ENCODE measurements around the gene CPTP. TPM values are rescaled to one million over a fixed set of nuclear protein-coding genes. Genes with fewer than 3 reads are reported as not detected.
"Not testable (repeated sequence)": the region's sequence is repeated elsewhere in the genome, so short reads cannot be mapped to it uniquely, and the experiment has no call there.

Gene CPTP
- polyA plus RNA-seq, 6 donors from 2014 or later = 7.9 to 16.9 (median 10.7) TPM

DNA sequence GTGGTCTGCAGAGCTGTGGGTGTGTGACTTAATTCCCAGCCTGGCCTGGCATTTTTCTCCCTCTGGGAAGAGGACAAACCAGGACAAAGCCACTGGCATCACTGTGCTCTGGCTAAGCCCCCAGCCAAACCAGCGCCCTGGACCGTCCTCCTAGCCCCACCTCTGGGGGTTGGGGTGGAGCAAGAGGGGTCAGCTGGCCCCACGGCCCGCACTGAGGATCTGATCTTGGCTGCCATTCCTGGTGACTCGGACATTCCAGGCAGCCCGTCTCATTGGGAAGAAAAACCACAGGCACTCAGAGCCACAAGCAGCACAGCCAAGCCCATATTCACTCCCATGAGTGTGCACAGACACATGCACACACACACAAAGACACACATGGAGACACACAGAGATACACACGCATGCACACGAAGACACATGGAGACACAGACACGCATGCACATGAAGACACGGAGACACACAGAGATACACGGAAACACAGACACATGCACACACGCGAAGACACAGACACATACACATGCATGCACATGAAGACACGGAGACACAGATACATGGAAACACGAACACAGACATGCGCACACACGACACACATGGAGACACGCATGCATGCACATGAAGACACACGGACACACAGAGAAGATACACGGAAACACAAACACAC, 36.0 kb downstream of the CPTP start:
- Mint-ChIP-seq H3K27me3 (peaks cover 20 to 48% (median 41%) of the 10 kb centered on the region in 3 donors), H3K4me3 (peak overlapping the region in 1 of 8 donors; percentile 11), H3K4me1 (peaks cover 5 to 9% (median 6%) of the 10 kb centered on the region in 3 donors), H3K36me3 (peaks cover 0 to 8% of the 10 kb centered on the region in 2 donors), H3K9me3 (no peaks in the 10 kb centered on the region), H3K27ac (no peak overlapping the region)
- DNase-seq = no peak
- ATAC-seq (ENCODE audit: low read depth in 2 of 2) = no peak

DNA sequence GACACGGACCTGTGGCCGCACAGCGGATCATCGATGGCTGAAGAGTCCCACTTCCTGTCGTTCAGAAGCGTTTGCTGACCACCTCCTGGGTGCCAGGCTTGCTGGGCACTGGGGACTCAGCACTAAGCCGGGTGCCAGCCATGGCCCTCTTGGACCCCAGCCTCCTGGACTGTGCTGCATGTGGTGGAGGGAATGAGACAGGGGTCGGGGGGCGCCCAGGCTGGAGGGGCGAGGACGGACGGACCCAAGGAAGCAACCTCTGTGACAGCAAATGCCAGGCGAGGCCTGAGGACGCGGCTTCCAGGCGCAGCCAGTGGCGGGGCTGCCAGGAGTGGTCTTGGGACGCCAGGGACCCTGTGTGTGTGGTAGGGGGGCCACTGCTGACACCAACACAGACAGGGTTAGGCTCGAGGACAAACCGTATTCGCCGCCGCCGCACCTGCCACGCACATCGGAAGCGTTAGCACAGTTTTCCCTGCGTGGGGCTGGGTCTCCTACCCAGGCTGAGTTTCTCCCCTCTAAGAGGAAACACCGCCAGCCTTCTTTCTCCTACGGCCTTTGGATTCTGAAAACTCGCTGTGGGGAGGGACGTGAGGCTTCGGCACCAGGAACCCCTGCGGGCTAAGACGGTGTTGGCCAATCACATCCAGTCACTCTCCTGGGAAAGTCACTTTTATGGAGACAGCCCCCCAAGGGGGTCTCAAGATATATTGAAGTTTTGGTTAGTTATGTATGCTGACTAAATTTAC, 36.8 kb downstream of the CPTP start:
- H3K27me3 Mint-ChIP-seq = peaks cover 20 to 48% (median 41%) of the 10 kb centered on the region in 3 donors
- peaks cover 0 to 8% of the 10 kb centered on the region in 2 donors for H3K36me3 Mint-ChIP-seq
- H3K9me3 Mint-ChIP-seq = no peaks in the 10 kb centered on the region
- no peak for DNase-seq
- H3K4me3 Mint-ChIP-seq = peak overlapping the region in 1 of 8 donors; percentile 61
- no peak overlapping the region for H3K27ac Mint-ChIP-seq
- H3K4me1 Mint-ChIP-seq = peaks cover 5 to 9% (median 6%) of the 10 kb centered on the region in 3 donors
- ATAC-seq (ENCODE audit: low read depth in 2 of 2) = no peak

DNA sequence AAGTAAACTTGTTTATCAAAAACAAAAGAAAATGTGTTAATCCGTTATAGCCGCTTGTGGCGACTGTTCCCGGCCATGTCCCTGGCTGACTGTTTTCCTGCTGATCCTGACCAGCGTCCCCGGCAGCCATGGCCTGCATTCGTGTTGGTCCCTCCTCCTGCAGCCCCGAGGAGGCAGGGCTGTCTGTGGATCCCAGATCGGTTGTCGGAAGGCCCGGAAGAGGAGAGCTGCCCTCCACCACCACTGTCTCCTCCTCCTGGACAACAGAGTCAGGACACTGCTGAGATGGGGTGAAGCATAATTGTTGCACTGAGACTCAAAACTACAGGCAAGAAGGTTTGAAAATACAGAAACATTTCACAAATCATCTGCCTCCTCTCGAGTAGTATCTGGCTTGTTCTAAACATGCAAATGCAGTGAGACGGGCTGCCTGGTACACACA, 37.4 kb downstream of the CPTP start:
- Mint-ChIP-seq H3K36me3 (peaks cover 0 to 8% of the 10 kb centered on the region in 2 donors), H3K4me1 (peaks cover 5 to 9% (median 6%) of the 10 kb centered on the region in 3 donors), H3K27ac (peak overlapping the region in 2 of 6 donors; percentile 47 to 80), H3K4me3 (no peak overlapping the region), H3K9me3 (no peaks in the 10 kb centered on the region), H3K27me3 (peaks cover 20 to 46% (median 40%) of the 10 kb centered on the region in 3 donors)
- ATAC-seq (ENCODE audit: low read depth in 2 of 2) (no peak), DNase-seq (no peak)

DNA sequence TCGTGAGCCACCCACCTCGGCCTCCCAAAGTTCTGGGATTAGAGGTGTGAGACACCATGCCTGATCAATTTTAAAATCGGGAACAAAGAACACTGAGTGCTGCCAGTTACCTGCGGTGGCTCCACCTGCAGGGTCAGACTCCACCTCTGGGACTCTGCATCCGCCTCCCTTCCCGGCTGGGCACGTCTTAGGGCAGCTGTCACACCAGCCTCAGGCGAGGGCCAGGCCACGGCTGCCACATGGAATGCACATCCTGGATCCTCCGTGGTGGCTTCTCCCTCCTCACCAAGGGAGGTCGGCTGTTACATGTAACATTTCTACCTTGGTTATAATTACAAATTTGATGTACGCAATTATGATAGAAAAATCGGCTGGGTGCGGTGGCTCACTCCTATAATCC, 39.7 kb downstream of the CPTP start:
- Mint-ChIP-seq H3K9me3 (no peaks in the 10 kb centered on the region), H3K4me3 (peak overlapping the region in 1 of 8 donors; percentile 81), H3K4me1 (peaks cover under 1 to 7% (median 2%) of the 10 kb centered on the region in 3 donors), H3K27me3 (peaks cover 15 to 24% (median 17%) of the 10 kb centered on the region in 3 donors), H3K36me3 (peaks cover 0 to 8% of the 10 kb centered on the region in 2 donors), H3K27ac (no peak overlapping the region)
- no peak for ATAC-seq (ENCODE audit: low read depth in 2 of 2)
- no peak for DNase-seq

DNA sequence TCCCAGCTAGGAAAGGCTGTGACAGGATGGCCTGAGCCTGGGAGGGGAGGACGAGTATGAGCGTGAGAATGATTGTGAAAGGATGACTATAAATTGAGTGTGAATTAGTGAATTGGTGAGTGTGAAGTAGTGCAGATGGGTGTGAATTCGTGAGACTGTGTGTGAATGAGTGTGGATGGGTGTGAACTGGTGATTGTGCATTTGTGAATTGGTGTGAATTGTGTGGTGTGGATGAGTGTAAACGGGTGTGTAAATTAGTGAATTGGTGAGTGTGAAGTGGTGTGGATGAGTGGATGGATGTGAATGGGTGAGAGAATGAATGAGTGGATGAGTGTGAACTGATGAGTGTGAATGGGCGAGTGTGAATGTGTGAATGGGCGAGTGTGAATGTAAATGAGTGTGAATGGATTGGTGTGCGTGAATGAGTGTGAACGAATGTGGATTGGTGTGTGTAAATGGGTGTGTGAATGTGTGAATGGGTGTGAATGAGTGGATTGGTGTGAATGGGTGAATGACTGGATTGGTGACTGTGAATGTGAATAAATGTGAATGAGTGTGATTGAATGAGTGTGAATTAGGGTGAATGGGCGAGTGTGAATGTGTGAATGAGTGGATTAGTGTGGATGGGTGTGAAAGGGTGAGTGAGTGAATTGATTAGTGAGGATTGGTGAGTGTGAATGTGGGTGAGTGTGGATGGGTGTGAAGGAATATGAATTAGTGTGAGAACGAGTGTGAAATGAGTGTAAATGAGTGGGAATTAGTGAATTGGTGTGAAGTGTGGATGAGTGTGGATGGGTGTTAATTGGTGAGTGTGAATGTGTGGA, 41.5 kb downstream of the CPTP start:
- ATAC-seq (ENCODE audit: low read depth in 2 of 2) (no peak), DNase-seq (no peak)
- Mint-ChIP-seq H3K36me3 (peaks cover 0 to 2% of the 10 kb centered on the region in 2 donors), H3K27me3 (peaks cover 3 to 9% (median 7%) of the 10 kb centered on the region in 3 donors), H3K9me3 (no peaks in the 10 kb centered on the region), H3K27ac (no peak overlapping the region), H3K4me1 (peaks cover 0 to under 1% (median 0%) of the 10 kb centered on the region in 3 donors), H3K4me3 (no peak overlapping the region)

DNA sequence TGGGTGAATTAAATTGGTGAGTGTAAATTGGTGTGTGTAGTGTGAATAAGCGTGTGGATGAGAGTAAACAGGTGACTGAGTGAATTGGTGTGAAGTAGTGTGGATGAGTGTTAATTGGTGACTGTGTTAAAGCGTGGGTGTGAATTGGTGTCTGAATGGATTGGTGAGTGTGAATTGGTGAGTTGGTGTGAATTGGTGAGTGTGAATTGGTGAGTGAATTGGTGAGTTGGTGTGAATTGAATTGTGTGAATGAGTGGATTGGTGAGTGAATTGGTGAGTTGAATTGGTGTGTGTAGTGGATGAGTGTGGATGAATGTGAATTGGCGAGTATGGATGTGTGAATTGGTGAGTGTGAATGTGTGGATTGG, 42.1 kb downstream of the CPTP start:
- H3K36me3 Mint-ChIP-seq = no peaks in the 10 kb centered on the region
- no peaks in the 10 kb centered on the region for H3K4me1 Mint-ChIP-seq
- H3K27ac Mint-ChIP-seq = no peak overlapping the region
- peaks cover 0 to 7% (median 5%) of the 10 kb centered on the region in 3 donors for H3K27me3 Mint-ChIP-seq
- DNase-seq (no peak), ATAC-seq (ENCODE audit: low read depth in 2 of 2) (no peak)
- H3K9me3 Mint-ChIP-seq = no peaks in the 10 kb centered on the region
- H3K4me3 Mint-ChIP-seq = no peak overlapping the region

DNA sequence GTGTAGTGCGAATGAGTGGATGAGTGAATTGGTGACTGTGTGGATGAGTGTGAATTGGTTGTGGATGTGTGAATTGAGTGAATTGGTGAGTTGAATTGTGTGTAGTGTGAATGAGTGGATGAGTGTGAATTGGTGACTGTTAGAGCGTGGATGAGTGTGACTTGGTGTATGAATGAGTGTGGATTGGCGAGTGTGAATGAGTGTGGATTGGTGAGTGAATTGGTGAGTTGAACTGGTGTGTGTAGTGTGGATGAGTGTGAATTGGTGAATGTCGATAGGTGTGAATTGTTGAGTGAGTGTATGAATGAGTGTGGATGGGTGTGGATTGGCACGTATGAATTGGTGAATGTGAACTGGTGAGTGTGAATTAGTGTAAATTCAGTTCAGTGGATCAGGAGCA, 42.7 kb downstream of the CPTP start:
- ATAC-seq (ENCODE audit: low read depth in 2 of 2) = no peak
- no peak overlapping the region for H3K27ac Mint-ChIP-seq
- no peak overlapping the region for H3K4me3 Mint-ChIP-seq
- peaks cover 0 to under 1% (median under 1%) of the 10 kb centered on the region in 3 donors for H3K27me3 Mint-ChIP-seq
- no peaks in the 10 kb centered on the region for H3K9me3 Mint-ChIP-seq
- H3K36me3 Mint-ChIP-seq = no peaks in the 10 kb centered on the region
- H3K4me1 Mint-ChIP-seq = peaks cover 0 to 2% (median 0%) of the 10 kb centered on the region in 3 donors
- no peak for DNase-seq

DNA sequence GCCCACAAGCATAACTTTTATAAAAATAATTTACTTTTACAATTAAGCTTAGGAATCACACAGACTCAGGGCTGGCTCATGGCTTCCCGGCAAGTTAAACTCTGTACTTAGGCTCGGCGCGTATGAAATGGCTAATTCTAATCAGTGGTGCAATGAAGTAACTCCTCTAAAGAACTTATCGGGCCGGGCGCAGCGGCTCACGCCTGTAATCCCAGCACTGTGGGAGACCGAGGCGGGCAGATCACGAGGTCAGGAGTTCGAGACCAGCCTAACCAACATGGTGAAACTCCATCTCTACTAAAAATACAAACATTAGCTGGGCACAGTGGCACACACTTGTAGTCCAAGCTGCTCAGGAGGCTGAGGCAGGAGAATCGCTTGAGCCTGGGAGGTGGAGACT, 45.5 kb downstream of the CPTP start:
- peaks cover 3 to 18% (median 15%) of the 10 kb centered on the region in 3 donors for H3K4me1 Mint-ChIP-seq
- H3K27me3 Mint-ChIP-seq; ATAC-seq (ENCODE audit: low read depth in 2 of 2); DNase-seq; H3K36me3 Mint-ChIP-seq; H3K9me3 Mint-ChIP-seq: not testable (repeated sequence)
- H3K27ac Mint-ChIP-seq = peak overlapping the region in 1 of 6 donors; percentile 49
- peak overlapping the region in 1 of 8 donors; percentile 30 for H3K4me3 Mint-ChIP-seq

DNA sequence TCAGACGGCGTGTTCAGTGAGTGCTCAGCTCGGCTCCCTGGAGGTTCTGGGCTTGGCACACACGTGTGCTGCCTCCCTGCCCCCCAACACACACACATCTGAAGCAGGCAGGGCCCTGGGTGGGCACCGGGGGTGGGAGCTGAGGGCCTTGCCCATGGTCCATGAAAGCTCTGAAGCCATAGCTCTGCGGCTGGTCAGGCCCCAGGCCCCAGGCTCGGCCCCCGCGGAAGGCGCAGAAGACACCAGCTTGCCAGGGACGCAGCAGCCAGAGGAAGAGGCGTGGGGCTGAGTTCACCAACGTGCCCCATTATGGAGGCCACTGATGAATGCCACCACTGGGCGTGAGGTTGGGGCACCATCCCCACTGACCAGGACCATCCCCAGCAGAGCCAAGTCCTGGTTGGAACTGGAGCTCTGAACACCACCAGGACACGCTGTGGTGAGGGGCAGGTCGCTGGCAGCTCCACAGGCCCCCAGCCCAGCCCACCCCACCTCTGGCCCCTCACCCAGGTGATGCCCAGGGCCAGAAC, 46.2 kb downstream of the CPTP start:
- peak overlapping the region in 1 of 8 donors; percentile 29 for H3K4me3 Mint-ChIP-seq
- DNase-seq (no peak), ATAC-seq (ENCODE audit: low read depth in 2 of 2) (no peak)
- H3K27ac Mint-ChIP-seq = no peak overlapping the region
- H3K27me3 Mint-ChIP-seq = no peaks in the 10 kb centered on the region
- no peaks in the 10 kb centered on the region for H3K36me3 Mint-ChIP-seq
- H3K4me1 Mint-ChIP-seq = peaks cover 7 to 20% (median 18%) of the 10 kb centered on the region in 3 donors
- no peaks in the 10 kb centered on the region for H3K9me3 Mint-ChIP-seq

DNA sequence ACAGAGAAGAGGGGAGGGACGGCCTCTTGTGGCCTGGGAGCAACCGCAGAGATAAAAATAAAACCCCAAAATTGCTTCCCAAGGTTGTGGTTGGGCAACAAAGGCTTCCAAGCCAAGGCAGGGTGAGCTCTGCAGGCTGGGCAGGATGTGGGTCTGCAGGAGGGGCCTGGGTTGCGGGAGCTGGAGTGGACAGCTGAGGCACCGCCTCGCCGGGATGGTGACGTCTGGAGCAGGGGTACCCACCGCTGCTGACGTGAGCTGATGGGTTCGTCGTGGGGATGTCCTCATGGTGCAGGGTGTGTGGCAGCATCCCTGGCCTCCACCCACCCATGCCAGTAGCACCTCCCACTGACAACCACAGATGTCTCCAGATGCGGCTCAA, 46.8 kb downstream of the CPTP start:
- H3K27me3 Mint-ChIP-seq = no peaks in the 10 kb centered on the region
- no peaks in the 10 kb centered on the region for H3K9me3 Mint-ChIP-seq
- ATAC-seq (ENCODE audit: low read depth in 2 of 2) = no peak
- peak overlapping the region in 1 of 8 donors; percentile 79 for H3K4me3 Mint-ChIP-seq
- no peaks in the 10 kb centered on the region for H3K36me3 Mint-ChIP-seq
- H3K27ac Mint-ChIP-seq = no peak overlapping the region
- peaks cover 7 to 24% (median 18%) of the 10 kb centered on the region in 3 donors for H3K4me1 Mint-ChIP-seq
- DNase-seq = no peak

DNA sequence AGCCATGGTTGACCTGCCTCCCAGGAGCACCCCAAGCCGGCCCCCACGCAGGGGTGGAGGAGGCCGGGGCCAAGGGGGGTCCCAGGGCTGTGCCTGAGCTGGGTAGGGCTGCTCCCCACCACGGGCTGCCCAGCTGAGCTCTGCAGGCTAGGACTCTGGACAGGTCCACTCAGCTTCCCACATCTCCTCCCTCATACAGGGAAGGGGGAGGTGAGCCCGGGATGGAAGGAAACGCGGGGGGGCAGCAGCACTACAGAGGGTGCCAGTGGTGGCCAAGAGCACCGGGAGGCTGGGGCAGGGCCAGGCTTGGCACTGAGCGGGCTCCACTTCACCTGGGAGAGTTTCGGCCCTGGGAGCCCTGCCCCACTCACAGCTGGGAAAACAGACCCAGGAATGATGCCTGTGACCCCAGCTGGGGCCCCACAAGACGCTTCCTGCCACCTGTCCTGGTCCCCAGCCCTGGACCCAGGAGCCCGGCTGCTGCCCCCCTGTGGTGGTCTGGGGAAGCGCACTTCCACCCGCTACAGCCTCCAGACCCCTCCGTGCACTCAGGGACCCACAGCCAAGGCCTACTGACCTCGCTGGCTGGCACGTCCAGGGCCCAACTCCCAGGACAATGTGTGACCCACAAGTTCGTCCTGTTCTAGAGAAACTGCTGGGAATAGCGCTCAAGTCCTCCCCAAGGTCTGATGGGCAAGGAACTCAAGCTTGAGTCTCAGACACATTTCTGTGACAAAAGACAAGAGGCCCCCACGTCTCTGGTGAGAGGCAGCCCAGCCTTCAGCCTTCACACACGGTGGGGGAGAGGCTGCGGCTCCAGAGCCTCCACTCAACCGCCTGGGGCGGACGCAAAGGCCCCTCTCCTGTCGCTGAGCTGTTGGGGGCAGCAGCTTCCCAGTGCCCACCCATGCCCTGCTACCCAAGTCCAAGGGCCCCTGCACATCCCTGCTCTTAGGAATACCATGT, 47.4 kb downstream of the CPTP start:
- ATAC-seq (ENCODE audit: low read depth in 2 of 2) (peak; percentile 24), DNase-seq (peak; percentile 73)
- Mint-ChIP-seq H3K9me3 (no peaks in the 10 kb centered on the region), H3K4me3 (peak overlapping the region; percentile 9 to 79 (median 52)), H3K36me3 (no peaks in the 10 kb centered on the region), H3K27me3 (no peaks in the 10 kb centered on the region), H3K4me1 (peaks cover 7 to 25% (median 18%) of the 10 kb centered on the region in 3 donors), H3K27ac (peak overlapping the region in 3 of 6 donors; percentile 14 to 60 (median 20))
